DND-41 (cell line): Measurements from ENCODE around the gene CACNA2D1.

Experiments used
- CTCF ChIP-seq: IDR thresholded peaks from 2 replicates; pipeline ENCODE4 v1.5.1; 2012; ENCODE audit warnings: borderline replicate concordance, low read length, moderate library complexity, mild to moderate bottlenecking; ENCODE audit not compliant: poor library complexity, severe bottlenecking; ENCODE audit errors: extremely low read depth
- EZH2 ChIP-seq: IDR thresholded peaks from 3 replicates; pipeline ENCODE4 v1.6.1; 2012; ENCODE audit warnings: borderline replicate concordance, low read depth, mild to moderate bottlenecking, moderate library complexity, low read length, inconsistent platforms; ENCODE audit not compliant: severe bottlenecking

GRCh38 chr7:82393076-82393839 lies 50.3 kb downstream of the CACNA2D1 start:
- TF ChIP-seq EZH2, result no peak
- no peak for TF ChIP-seq CTCF
